SH-SY5Y (cell line): ENCODE data around the gene COX7B2.

Experiments
- GATA2 ChIP-seq: IDR thresholded peaks from 2 replicates; pipeline ENCODE4 v1.6.1; 2011; ENCODE audit warnings: mild to moderate bottlenecking, low read depth, low read length
- GATA3 ChIP-seq: IDR thresholded peaks from 2 replicates; pipeline ENCODE4 v1.6.1; 2011; ENCODE audit warnings: low read depth, mild to moderate bottlenecking, low read length, moderate library complexity

- TF ChIP-seq GATA2 (no peak), GATA3 (no peak)
These were observed 143.6 kb downstream of the COX7B2 start for GRCh38 chr4:46765465-46765864.
